ENCODE results near the gene GAS2L1.

DNA sequence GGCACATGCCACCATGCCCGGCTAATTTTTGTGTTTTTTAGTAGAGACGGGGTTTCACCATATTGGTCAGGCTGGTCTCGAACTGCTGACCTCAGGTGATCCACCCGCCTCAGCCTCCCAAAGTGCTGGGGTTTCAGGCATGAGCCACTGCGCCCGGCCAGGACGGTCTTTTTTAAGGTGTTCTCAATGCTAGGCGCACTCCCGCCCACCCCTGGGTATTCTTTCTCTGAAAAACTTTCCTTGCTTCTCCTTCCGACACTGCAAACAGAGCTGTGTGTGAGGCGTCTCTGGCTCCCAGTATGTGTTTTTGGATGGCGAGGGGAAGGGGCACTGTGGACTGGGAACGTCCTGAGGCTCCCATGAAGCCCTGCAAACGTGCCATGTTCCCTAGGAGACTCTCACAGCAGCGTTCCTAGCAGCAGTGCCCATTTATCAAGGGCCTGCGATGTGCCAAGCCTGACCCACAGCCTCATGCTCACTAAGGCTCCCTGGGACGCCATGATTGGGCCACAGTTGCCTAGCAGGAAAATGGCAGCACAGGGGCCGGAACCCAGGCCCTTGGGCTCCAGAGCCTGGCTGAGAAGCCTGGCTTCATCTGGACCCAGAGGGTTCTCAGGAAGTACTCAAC, 11.5 kb downstream of the GAS2L1 start:
- TF ChIP-seq POLR2AphosphoS5 (IDR thresholded peaks at IDR 0.05; ENCODE audit: borderline replicate concordance, low read depth, low read length) (no peak), EZH2 (IDR thresholded peaks at IDR 0.05) (no peak)
